ENCODE data around the gene RPAP3.

DNA sequence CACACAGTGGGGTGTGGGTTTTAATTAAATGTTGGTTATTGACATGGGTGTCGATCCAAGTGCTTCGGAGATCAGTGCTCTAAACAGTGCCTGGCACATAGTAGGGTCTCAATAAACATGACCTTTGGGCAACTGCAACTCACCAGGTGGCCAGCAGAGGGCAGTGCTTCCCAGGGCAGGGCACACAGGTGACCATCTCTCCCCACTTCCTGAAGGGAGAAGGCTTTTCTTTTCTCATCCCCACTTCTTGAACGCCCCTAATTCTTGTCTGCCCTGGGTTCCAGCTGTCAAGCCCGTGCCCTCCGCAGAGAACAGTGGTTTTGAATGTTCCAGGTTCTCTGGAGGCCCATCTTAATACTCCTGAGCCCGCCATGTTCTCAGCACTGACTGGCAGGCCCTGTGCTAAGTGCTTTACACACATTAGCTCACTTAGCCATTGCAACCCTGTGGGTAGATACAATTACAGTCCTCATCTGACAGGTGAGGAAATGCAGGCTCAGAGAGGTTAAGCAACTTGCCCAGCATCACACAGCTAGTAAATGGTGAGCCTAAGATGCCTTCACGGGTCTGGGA, 36.5 kb upstream of the RPAP3 start:
- no peak for TF ChIP-seq POLR2A (IDR thresholded peaks at IDR 0.05; ENCODE audit: low read depth, low read length)
- no peak for TF ChIP-seq POLR2AphosphoS5 (IDR thresholded peaks at IDR 0.05; ENCODE audit: low read depth, low read length)
- no peak for TF ChIP-seq TAF1 (IDR thresholded peaks at IDR 0.05; ENCODE audit: low read depth, low read length)
- TF ChIP-seq PAX5 (IDR thresholded peaks at IDR 0.05; ENCODE audit: insufficient read depth, low read length, severe bottlenecking), result no peak
- no peak for TF ChIP-seq POU2F2 (IDR thresholded peaks at IDR 0.05; ENCODE audit: low read depth, low read length)
- no peak for TF ChIP-seq SPI1 (IDR thresholded peaks at IDR 0.05; ENCODE audit: low read depth, low read length)
